ENCODE measurements around the gene PRSS38.

PRSS38 gene

GRCh38 chr1:227808566-227808965, 6.9 kb upstream of the PRSS38 start:
- Histone ChIP-seq H3K4me3 (ENCODE audit: low read depth in 1 of 2, low read length in 2 of 2) (no peak overlapping the region), H3K9ac (ENCODE audit: low read depth in 1 of 2, low read length in 2 of 2) (no peak overlapping the region), H3K27ac (ENCODE audit: low read depth, low read length) (no peak overlapping the region), H3K9me3 (ENCODE audit: control insufficient read depth in 1 of 2, low read length in 2 of 2) (peaks cover 0 to 2% of the 10 kb centered on the region in 2 donors), H3K36me3 (ENCODE audit: control insufficient read depth in 1 of 2, insufficient read depth in 2 of 2, low read length in 2 of 2) (no peaks in the 10 kb centered on the region), H3K27me3 (ENCODE audit: control insufficient read depth in 1 of 2, insufficient read depth in 2 of 2, low read length in 2 of 2) (no peaks in the 10 kb centered on the region), H3K4me1 (ENCODE audit: control insufficient read depth in 1 of 2, insufficient read depth in 2 of 2, low read length in 2 of 2) (no peaks in the 10 kb centered on the region)

- Histone ChIP-seq H3K9me3 (ENCODE audit: control insufficient read depth in 1 of 2, low read length in 2 of 2) (peaks cover 4 to 7% of the 10 kb centered on the region in 2 donors), H3K4me3 (ENCODE audit: low read depth in 1 of 2, low read length in 2 of 2) (no peak overlapping the region), H3K9ac (ENCODE audit: low read depth in 1 of 2, low read length in 2 of 2) (no peak overlapping the region), H3K36me3 (ENCODE audit: control insufficient read depth in 1 of 2, insufficient read depth in 2 of 2, low read length in 2 of 2) (no peaks in the 10 kb centered on the region), H3K27ac (ENCODE audit: low read depth, low read length) (no peak overlapping the region), H3K4me1 (ENCODE audit: control insufficient read depth in 1 of 2, insufficient read depth in 2 of 2, low read length in 2 of 2) (no peaks in the 10 kb centered on the region), H3K27me3 (ENCODE audit: control insufficient read depth in 1 of 2, insufficient read depth in 2 of 2, low read length in 2 of 2) (no peaks in the 10 kb centered on the region)
Observed at GRCh38 chr1:227809026-227809425, 6.4 kb upstream of the PRSS38 start.

- Histone ChIP-seq H3K9me3 (ENCODE audit: control insufficient read depth in 1 of 2, low read length in 2 of 2) (peaks cover 4 to 9% of the 10 kb centered on the region in 2 donors), H3K36me3 (ENCODE audit: control insufficient read depth in 1 of 2, insufficient read depth in 2 of 2, low read length in 2 of 2) (no peaks in the 10 kb centered on the region), H3K4me3 (ENCODE audit: low read depth in 1 of 2, low read length in 2 of 2) (no peak overlapping the region), H3K4me1 (ENCODE audit: control insufficient read depth in 1 of 2, insufficient read depth in 2 of 2, low read length in 2 of 2) (no peaks in the 10 kb centered on the region), H3K9ac (ENCODE audit: low read depth in 1 of 2, low read length in 2 of 2) (no peak overlapping the region), H3K27me3 (ENCODE audit: control insufficient read depth in 1 of 2, insufficient read depth in 2 of 2, low read length in 2 of 2) (no peaks in the 10 kb centered on the region), H3K27ac (ENCODE audit: low read depth, low read length) (no peak overlapping the region)
Observed at GRCh38 chr1:227813962-227814361, 1.5 kb upstream of the PRSS38 start.

GRCh38 chr1:227816750-227817446, 1.4 kb downstream of the PRSS38 start:
- Histone ChIP-seq H3K9ac (ENCODE audit: low read depth in 1 of 2, low read length in 2 of 2) (no peak overlapping the region), H3K36me3 (ENCODE audit: control insufficient read depth in 1 of 2, insufficient read depth in 2 of 2, low read length in 2 of 2) (no peaks in the 10 kb centered on the region), H3K27ac (ENCODE audit: low read depth, low read length) (no peak overlapping the region), H3K4me1 (ENCODE audit: control insufficient read depth in 1 of 2, insufficient read depth in 2 of 2, low read length in 2 of 2) (no peaks in the 10 kb centered on the region), H3K27me3 (ENCODE audit: control insufficient read depth in 1 of 2, insufficient read depth in 2 of 2, low read length in 2 of 2) (no peaks in the 10 kb centered on the region), H3K9me3 (ENCODE audit: control insufficient read depth in 1 of 2, low read length in 2 of 2) (peaks cover 4 to 9% of the 10 kb centered on the region in 2 donors), H3K4me3 (ENCODE audit: low read depth in 1 of 2, low read length in 2 of 2) (no peak overlapping the region)

GRCh38 chr1:227823537-227823936, 8.1 kb downstream of the PRSS38 start:
- no peaks in the 10 kb centered on the region for H3K36me3 ChIP-seq (ENCODE audit: control insufficient read depth in 1 of 2, insufficient read depth in 2 of 2, low read length in 2 of 2)
- H3K9me3 ChIP-seq (ENCODE audit: control insufficient read depth in 1 of 2, low read length in 2 of 2) = peaks cover under 1 to 3% of the 10 kb centered on the region in 2 donors
- H3K4me3 ChIP-seq (ENCODE audit: low read depth in 1 of 2, low read length in 2 of 2) = no peak overlapping the region
- no peak overlapping the region for H3K9ac ChIP-seq (ENCODE audit: low read depth in 1 of 2, low read length in 2 of 2)
- H3K4me1 ChIP-seq (ENCODE audit: control insufficient read depth in 1 of 2, insufficient read depth in 2 of 2, low read length in 2 of 2) = no peaks in the 10 kb centered on the region
- no peak overlapping the region for H3K27ac ChIP-seq (ENCODE audit: low read depth, low read length)
- H3K27me3 ChIP-seq (ENCODE audit: control insufficient read depth in 1 of 2, insufficient read depth in 2 of 2, low read length in 2 of 2) = no peaks in the 10 kb centered on the region

GRCh38 chr1:227824204-227824603, 8.7 kb downstream of the PRSS38 start:
- H3K27me3 ChIP-seq (ENCODE audit: control insufficient read depth in 1 of 2, insufficient read depth in 2 of 2, low read length in 2 of 2) = no peaks in the 10 kb centered on the region
- H3K27ac ChIP-seq (ENCODE audit: low read depth, low read length) = no peak overlapping the region
- peaks cover 3% of the 10 kb centered on the region in 2 donors for H3K9me3 ChIP-seq (ENCODE audit: control insufficient read depth in 1 of 2, low read length in 2 of 2)
- H3K36me3 ChIP-seq (ENCODE audit: control insufficient read depth in 1 of 2, insufficient read depth in 2 of 2, low read length in 2 of 2) = no peaks in the 10 kb centered on the region
- H3K4me3 ChIP-seq (ENCODE audit: low read depth in 1 of 2, low read length in 2 of 2) = no peak overlapping the region
- no peak overlapping the region for H3K9ac ChIP-seq (ENCODE audit: low read depth in 1 of 2, low read length in 2 of 2)
- no peaks in the 10 kb centered on the region for H3K4me1 ChIP-seq (ENCODE audit: control insufficient read depth in 1 of 2, insufficient read depth in 2 of 2, low read length in 2 of 2)

GRCh38 chr1:227828786-227829185, 13.3 kb downstream of the PRSS38 start:
- H3K4me3 ChIP-seq (ENCODE audit: low read depth in 1 of 2, low read length in 2 of 2) = no peak overlapping the region
- no peak overlapping the region for H3K9ac ChIP-seq (ENCODE audit: low read depth in 1 of 2, low read length in 2 of 2)
- peaks cover 3% of the 10 kb centered on the region in 2 donors for H3K9me3 ChIP-seq (ENCODE audit: control insufficient read depth in 1 of 2, low read length in 2 of 2)
- H3K27ac ChIP-seq (ENCODE audit: low read depth, low read length) = no peak overlapping the region
- no peaks in the 10 kb centered on the region for H3K36me3 ChIP-seq (ENCODE audit: control insufficient read depth in 1 of 2, insufficient read depth in 2 of 2, low read length in 2 of 2)
- H3K4me1 ChIP-seq (ENCODE audit: control insufficient read depth in 1 of 2, insufficient read depth in 2 of 2, low read length in 2 of 2) = no peaks in the 10 kb centered on the region
- H3K27me3 ChIP-seq (ENCODE audit: control insufficient read depth in 1 of 2, insufficient read depth in 2 of 2, low read length in 2 of 2) = peaks cover 0 to 4% of the 10 kb centered on the region in 2 donors

- H3K36me3 ChIP-seq (ENCODE audit: control insufficient read depth in 1 of 2, insufficient read depth in 2 of 2, low read length in 2 of 2) = no peaks in the 10 kb centered on the region
- no peaks in the 10 kb centered on the region for H3K4me1 ChIP-seq (ENCODE audit: control insufficient read depth in 1 of 2, insufficient read depth in 2 of 2, low read length in 2 of 2)
- H3K4me3 ChIP-seq (ENCODE audit: low read depth in 1 of 2, low read length in 2 of 2) = no peak overlapping the region
Observed at GRCh38 chr1:227838181-227838580, 22.7 kb downstream of the PRSS38 start.

GRCh38 chr1:227841096-227841495, 25.6 kb downstream of the PRSS38 start:
- no peak overlapping the region for H3K27ac ChIP-seq (ENCODE audit: low read depth, low read length)
- no peaks in the 10 kb centered on the region for H3K36me3 ChIP-seq (ENCODE audit: control insufficient read depth in 1 of 2, insufficient read depth in 2 of 2, low read length in 2 of 2)
- no peaks in the 10 kb centered on the region for H3K27me3 ChIP-seq (ENCODE audit: control insufficient read depth in 1 of 2, insufficient read depth in 2 of 2, low read length in 2 of 2)
- no peaks in the 10 kb centered on the region for H3K9me3 ChIP-seq (ENCODE audit: control insufficient read depth in 1 of 2, low read length in 2 of 2)
- H3K9ac ChIP-seq (ENCODE audit: low read depth in 1 of 2, low read length in 2 of 2) = no peak overlapping the region
- H3K4me1 ChIP-seq (ENCODE audit: control insufficient read depth in 1 of 2, insufficient read depth in 2 of 2, low read length in 2 of 2) = no peaks in the 10 kb centered on the region
- no peak overlapping the region for H3K4me3 ChIP-seq (ENCODE audit: low read depth in 1 of 2, low read length in 2 of 2)

More at GRCh38 chr1:227838181-227838580, 22.7 kb downstream of the PRSS38 start:
- Histone ChIP-seq H3K27ac (ENCODE audit: low read depth, low read length) (no peak overlapping the region), H3K9ac (ENCODE audit: low read depth in 1 of 2, low read length in 2 of 2) (no peak overlapping the region), H3K27me3 (ENCODE audit: control insufficient read depth in 1 of 2, insufficient read depth in 2 of 2, low read length in 2 of 2) (no peaks in the 10 kb centered on the region), H3K9me3 (ENCODE audit: control insufficient read depth in 1 of 2, low read length in 2 of 2) (no peaks in the 10 kb centered on the region)

GRCh38 chr1:227844320-227845146, 29.1 kb downstream of the PRSS38 start:
- Histone ChIP-seq H3K4me3 (ENCODE audit: low read depth in 1 of 2, low read length in 2 of 2) (no peak overlapping the region), H3K36me3 (ENCODE audit: control insufficient read depth in 1 of 2, insufficient read depth in 2 of 2, low read length in 2 of 2) (no peaks in the 10 kb centered on the region), H3K27ac (ENCODE audit: low read depth, low read length) (no peak overlapping the region), H3K9ac (ENCODE audit: low read depth in 1 of 2, low read length in 2 of 2) (no peak overlapping the region), H3K4me1 (ENCODE audit: control insufficient read depth in 1 of 2, insufficient read depth in 2 of 2, low read length in 2 of 2) (no peaks in the 10 kb centered on the region), H3K9me3 (ENCODE audit: control insufficient read depth in 1 of 2, low read length in 2 of 2) (peaks cover 5 to 6% of the 10 kb centered on the region in 2 donors), H3K27me3 (ENCODE audit: control insufficient read depth in 1 of 2, insufficient read depth in 2 of 2, low read length in 2 of 2) (no peaks in the 10 kb centered on the region)
